ENCODE measurements around the gene KIF5A.
"Not testable (repeated sequence)": the region's sequence is repeated elsewhere in the genome, so short reads cannot be mapped to it uniquely, and the experiment has no call there.

KIF5A gene

GRCh38 chr12:57584690-57585089, 34.8 kb downstream of the KIF5A start:
- DNase-seq (ENCODE audit: low spot score) = no peak

- no peak for DNase-seq (ENCODE audit: low spot score)
Observed at GRCh38 chr12:57585156-57585555, 35.3 kb downstream of the KIF5A start.

DNA sequence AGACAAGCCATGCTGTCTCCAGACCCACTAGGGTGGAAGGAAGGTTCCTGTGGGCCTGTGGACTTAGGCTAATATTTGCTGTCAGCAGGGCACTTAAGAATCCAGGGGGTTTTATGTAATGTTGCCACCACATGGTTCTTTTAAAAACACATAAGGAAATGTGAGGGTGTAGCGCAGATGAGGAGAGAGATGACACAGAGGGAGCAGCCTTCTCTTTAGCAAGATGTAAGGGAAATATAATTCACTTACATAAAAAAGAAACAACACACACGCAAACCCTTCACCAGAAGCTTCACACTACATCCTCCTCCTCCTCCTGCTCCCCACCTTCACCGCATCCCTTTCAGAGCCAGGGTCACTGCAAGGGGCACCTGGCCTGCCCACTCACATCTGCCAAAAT, 36.3 kb downstream of the KIF5A start:
- no peak for DNase-seq (ENCODE audit: low spot score)

DNA sequence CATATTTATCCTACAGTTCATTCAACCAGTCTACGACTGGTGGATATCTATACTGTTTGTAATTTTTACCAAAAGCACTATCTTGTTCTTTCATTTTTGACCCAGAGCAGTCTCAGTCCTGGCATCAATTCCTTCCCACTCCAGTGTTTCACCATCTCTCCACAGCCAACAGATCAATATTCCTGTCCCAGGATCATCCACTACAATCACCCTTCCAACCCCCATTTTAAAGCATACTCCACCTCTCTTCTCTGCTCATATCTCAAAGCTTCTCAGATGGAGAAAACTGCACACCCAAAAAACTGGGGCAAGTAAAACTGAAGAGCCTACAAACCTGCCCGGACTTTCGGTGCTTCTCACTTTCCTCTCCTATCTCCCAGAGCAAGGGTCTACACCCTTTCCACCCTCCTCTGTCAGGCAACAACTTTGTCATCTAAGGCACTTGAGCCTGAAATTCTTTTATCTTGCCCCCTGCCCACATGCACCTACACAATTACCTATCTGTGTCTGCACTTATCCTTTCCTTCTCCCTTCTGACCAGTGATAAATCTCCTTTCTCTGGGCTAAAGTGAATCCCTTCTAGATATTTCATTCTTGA, 37.1 kb downstream of the KIF5A start:
- no peak for DNase-seq (ENCODE audit: low spot score)

- not testable (repeated sequence) for DNase-seq (ENCODE audit: low spot score)
Observed at GRCh38 chr12:57588951-57589610, 39.2 kb downstream of the KIF5A start.

GRCh38 chr12:57590479-57590863, 40.6 kb downstream of the KIF5A start:
- no peak for DNase-seq (ENCODE audit: low spot score)

- DNase-seq (ENCODE audit: low spot score) = peak; percentile 80
Observed at GRCh38 chr12:57590864-57591781, 41.3 kb downstream of the KIF5A start, which contains the start of gene PIP4K2C. Gene PIP4K2C, plus strand, starts transcription at chr12:57591192. Its CDS starts 98 bp downstream, at chr12:57591290.

GRCh38 chr12:57591782-57592325, 42.0 kb downstream of the KIF5A start:
- DNase-seq (ENCODE audit: low spot score) = no peak

GRCh38 chr12:57592551-57593165, 42.8 kb downstream of the KIF5A start:
- peak; percentile 17 for DNase-seq (ENCODE audit: low spot score)

DNA sequence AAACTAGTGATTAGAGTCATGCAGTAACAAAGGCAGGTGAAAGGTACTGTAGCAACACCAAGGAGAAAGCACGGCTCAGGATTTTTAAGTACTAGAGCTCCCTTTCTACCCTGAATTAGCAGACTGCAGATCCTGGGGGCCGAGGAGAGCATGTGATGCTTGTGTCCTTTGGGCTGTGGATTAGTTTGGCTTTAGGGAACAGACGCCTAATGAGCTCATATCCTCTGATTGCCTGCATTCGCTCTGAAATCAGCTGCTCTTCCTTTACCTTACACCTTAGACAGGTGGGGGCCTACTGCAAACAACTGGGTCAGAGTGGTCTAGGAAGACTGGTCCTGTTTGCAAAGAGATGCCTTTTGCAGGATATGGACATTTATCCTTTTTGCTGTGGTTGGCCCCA, 43.3 kb downstream of the KIF5A start:
- DNase-seq (ENCODE audit: low spot score) = no peak

DNA sequence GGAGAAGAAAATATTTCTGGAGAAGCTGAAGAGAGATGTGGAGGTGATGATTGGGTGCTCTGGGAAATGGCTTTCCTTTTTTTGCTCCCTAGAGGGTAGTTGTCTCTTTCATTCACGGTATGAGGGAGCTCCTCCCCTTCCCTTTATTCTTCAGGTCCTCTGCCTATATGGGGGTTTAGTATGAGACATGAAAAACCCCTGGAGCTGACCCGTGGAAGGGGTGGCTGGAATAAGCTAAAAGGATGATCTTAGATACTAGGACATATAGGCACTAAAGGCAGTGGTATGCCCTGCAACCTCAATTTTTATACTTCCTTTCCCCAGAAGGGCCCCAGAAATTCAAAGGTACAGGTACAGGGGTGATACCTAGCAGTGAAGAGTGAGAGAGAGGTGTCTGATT, 50.6 kb downstream of the KIF5A start:
- DNase-seq (ENCODE audit: low spot score) = no peak

DNA sequence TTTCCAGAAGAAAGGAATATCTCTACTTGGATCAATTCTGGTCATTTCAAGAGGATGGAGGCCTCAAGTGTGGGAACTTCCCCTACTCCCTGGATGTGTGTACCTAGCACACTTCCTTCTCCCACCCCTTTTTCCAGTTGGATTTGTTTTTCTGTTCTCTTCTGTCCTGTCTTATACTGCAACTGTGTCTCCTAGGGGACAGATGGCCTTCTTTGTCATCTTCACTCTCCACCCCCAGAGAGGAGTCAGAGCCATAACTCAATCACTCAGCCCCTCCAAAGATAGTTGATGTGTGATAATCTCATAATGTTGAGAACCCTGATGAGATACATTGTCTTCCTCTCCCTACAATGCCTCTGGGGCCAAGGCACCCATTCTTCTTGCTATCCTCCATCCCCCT, 52.7 kb downstream of the KIF5A start:
- no peak for DNase-seq (ENCODE audit: low spot score)

DNA sequence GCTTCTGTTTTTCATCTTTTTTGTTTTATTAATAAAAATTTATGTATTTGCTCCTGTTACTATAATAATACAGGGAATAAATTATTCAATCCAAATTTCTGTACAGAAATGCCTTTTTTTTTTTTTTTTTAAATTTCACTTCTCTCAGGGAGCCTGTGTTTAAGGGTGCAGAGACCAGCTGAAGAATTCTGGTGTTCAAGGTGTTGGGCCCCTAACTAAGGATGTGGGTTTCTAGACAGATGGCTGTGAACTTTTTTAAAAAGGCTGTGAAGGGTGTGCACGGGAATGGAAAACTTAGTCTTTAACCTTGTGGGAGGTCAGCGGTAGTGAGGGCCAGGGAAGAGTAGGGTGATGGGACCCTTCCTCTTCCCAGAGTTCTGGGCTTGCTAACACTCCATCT, 53.5 kb downstream of the KIF5A start:
- DNase-seq (ENCODE audit: low spot score) = no peak

DNA sequence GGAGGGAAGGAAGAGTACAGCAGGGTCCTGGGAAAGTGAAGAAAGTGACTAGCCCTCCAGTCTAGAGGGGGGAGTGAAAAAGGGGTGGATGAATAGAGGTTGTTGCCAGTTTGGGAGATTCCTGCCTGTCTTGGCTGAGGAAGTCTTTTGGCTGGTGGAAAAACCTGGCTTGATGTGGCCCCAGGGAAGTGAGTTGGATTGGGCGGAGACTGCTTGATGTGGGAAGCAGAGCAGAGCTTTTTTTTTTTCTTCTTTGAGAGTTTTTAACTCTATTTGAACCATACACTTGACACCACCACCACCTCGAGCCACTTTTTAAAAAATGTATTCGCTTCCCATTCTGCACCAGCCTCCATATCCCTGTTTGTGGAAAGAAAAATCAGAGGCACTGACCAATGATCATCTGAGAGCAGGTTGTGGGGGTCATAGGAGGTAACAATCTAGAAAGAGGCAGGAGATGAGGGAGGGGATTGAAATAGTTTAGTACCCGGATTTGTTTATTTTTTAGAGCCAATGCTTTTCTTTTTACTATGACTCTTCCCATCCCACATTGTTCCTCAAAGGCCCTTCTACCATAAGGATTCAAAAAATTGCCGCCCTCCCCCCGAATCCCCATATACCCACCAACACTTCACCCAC, 54.1 kb downstream of the KIF5A start:
- DNase-seq (ENCODE audit: low spot score) = peak; percentile 77

- DNase-seq (ENCODE audit: low spot score) = peak; percentile 83
Observed at GRCh38 chr12:57604454-57604991, 54.7 kb downstream of the KIF5A start, which contains the start of gene DTX3. Gene DTX3, plus strand, starts transcription at chr12:57604824. Its CDS starts 1,694 bp downstream, at chr12:57606518.

GRCh38 chr12:57604992-57605810, 55.4 kb downstream of the KIF5A start:
- DNase-seq (ENCODE audit: low spot score) = no peak

GRCh38 chr12:57605811-57606311, 56.0 kb downstream of the KIF5A start:
- no peak for DNase-seq (ENCODE audit: low spot score)

- DNase-seq (ENCODE audit: low spot score) = no peak
Observed at GRCh38 chr12:57606399-57606798, 56.6 kb downstream of the KIF5A start.

GRCh38 chr12:57606821-57607220, 57.0 kb downstream of the KIF5A start:
- no peak for DNase-seq (ENCODE audit: low spot score)
